Measurements from ENCODE around the gene LARGE2.

DNA sequence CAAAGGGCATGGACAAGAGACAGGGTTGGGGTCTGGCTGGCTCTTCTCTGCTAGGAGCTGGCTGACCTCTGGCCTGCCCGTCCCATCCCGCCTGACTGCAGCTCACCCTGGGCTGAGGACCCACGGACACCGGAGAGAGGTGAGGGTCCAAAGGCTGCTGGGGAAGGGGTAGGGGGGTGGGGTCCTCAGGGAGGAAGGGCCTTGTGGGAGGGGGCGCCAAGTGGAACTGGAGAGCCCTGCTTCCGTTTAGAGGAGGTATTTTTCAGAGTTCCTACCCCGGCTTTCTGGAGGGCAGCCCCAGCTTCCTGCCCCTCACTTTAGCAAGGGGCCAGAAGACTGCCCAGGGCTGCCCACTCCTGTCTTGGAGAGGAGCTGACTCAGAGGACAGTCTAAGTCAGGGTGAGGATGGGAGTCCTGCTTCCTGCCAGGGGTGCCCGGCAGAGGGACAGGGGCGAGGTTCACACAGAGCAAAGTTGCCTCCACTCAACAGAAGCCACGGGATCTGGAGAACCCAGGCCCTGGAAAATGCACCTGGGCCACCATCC is 7.1 kb downstream of the LARGE2 start:
- TF ChIP-seq CHD2 (IDR thresholded peaks at IDR 0.05; ENCODE audit: borderline replicate concordance, low read depth, low read length) = no peak
- TF ChIP-seq, protein P1, sequence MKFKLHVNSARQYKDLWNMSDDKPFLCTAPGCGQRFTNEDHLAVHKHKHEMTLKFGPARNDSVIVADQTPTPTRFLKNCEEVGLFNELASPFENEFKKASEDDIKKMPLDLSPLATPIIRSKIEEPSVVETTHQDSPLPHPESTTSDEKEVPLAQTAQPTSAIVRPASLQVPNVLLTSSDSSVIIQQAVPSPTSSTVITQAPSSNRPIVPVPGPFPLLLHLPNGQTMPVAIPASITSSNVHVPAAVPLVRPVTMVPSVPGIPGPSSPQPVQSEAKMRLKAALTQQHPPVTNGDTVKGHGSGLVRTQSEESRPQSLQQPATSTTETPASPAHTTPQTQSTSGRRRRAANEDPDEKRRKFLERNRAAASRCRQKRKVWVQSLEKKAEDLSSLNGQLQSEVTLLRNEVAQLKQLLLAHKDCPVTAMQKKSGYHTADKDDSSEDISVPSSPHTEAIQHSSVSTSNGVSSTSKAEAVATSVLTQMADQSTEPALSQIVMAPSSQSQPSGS (IDR thresholded peaks at IDR 0.05; ENCODE audit: low read length) = no peak

All from GM12878 (cell line).